Measurements from ENCODE around the gene TMEM131.
"Not testable (repeated sequence)": the region's sequence is repeated elsewhere in the genome, so short reads cannot be mapped to it uniquely, and the experiment has no call there.

The TMEM131 gene

GRCh38 chr2:97831121-97831520 is 164.6 kb downstream of the TMEM131 start:
- TF ChIP-seq CTCF (IDR thresholded peaks at IDR 0.05), result no peak
- peaks cover 0 to 22% (median 5%) of the 10 kb centered on the region in 4 donors for H3K4me1 ChIP-seq
- no peak for DNase-seq
- intact Hi-C loops (cut with DNase I; ENCODE audit: low total_unique reads), result no loop called here
- no peak overlapping the region for H3K4me3 ChIP-seq
- peaks cover under 1 to 3% (median 2%) of the 10 kb centered on the region in 3 donors for H3K36me3 ChIP-seq
- H3K27ac ChIP-seq, result peak overlapping the region; percentile 2 to 49
- H3K9me3 ChIP-seq, result no peaks in the 10 kb centered on the region
- no peaks in the 10 kb centered on the region for H3K27me3 ChIP-seq

- H3K36me3 ChIP-seq; H3K27ac ChIP-seq; H3K27me3 ChIP-seq; intact Hi-C loops (cut with DNase I; ENCODE audit: low total_unique reads); H3K9me3 ChIP-seq; H3K4me3 ChIP-seq; DNase-seq: not testable (repeated sequence)
- peaks cover 0 to 22% (median 5%) of the 10 kb centered on the region in 4 donors for H3K4me1 ChIP-seq
Observed at GRCh38 chr2:97829255-97829654, 166.5 kb downstream of the TMEM131 start.

GRCh38 chr2:97827013-97827412 is 168.7 kb downstream of the TMEM131 start:
- H3K4me3 ChIP-seq; H3K9me3 ChIP-seq; H3K36me3 ChIP-seq; H3K27ac ChIP-seq; DNase-seq; H3K27me3 ChIP-seq; intact Hi-C loops (cut with DNase I; ENCODE audit: low total_unique reads): not testable (repeated sequence)
- peaks cover 0 to 22% (median 5%) of the 10 kb centered on the region in 4 donors for H3K4me1 ChIP-seq

- H3K27ac ChIP-seq; H3K36me3 ChIP-seq; intact Hi-C loops (cut with DNase I; ENCODE audit: low total_unique reads); DNase-seq; H3K4me3 ChIP-seq; H3K9me3 ChIP-seq; H3K27me3 ChIP-seq: not testable (repeated sequence)
- peaks cover 0 to 22% (median 5%) of the 10 kb centered on the region in 4 donors for H3K4me1 ChIP-seq
Observed at GRCh38 chr2:97826266-97826847, 169.4 kb downstream of the TMEM131 start.

- H3K9me3 ChIP-seq; H3K27me3 ChIP-seq; H3K4me1 ChIP-seq; intact Hi-C loops (cut with DNase I; ENCODE audit: low total_unique reads); DNase-seq; H3K4me3 ChIP-seq; H3K27ac ChIP-seq: not testable (repeated sequence)
- H3K36me3 ChIP-seq, result peaks cover 3 to 16% (median 15%) of the 10 kb centered on the region in 3 donors
Observed at GRCh38 chr2:97824011-97824410, 171.7 kb downstream of the TMEM131 start.

- DNase-seq; H3K27me3 ChIP-seq; H3K4me3 ChIP-seq; H3K27ac ChIP-seq; intact Hi-C loops (cut with DNase I; ENCODE audit: low total_unique reads); H3K4me1 ChIP-seq; H3K9me3 ChIP-seq: not testable (repeated sequence)
- peaks cover 4 to 28% (median 23%) of the 10 kb centered on the region in 3 donors for H3K36me3 ChIP-seq
Observed at GRCh38 chr2:97821862-97822261, 173.9 kb downstream of the TMEM131 start.

- DNase-seq, result no peak
- Histone ChIP-seq H3K9me3 (no peaks in the 10 kb centered on the region), H3K27me3 (no peaks in the 10 kb centered on the region), H3K36me3 (peaks cover 6 to 30% (median 29%) of the 10 kb centered on the region in 3 donors), H3K4me3 (no peak overlapping the region), H3K27ac (no peak overlapping the region), H3K4me1 (no peaks in the 10 kb centered on the region)
- intact Hi-C loops (cut with DNase I; ENCODE audit: low total_unique reads), result no loop called here
- no peak for TF ChIP-seq CTCF (IDR thresholded peaks at IDR 0.05)
Observed at GRCh38 chr2:97819754-97820153, 176.0 kb downstream of the TMEM131 start.

GRCh38 chr2:97816411-97816810 is 179.3 kb downstream of the TMEM131 start:
- no peaks in the 10 kb centered on the region for H3K27me3 ChIP-seq
- intact Hi-C loops (cut with DNase I; ENCODE audit: low total_unique reads), result no loop called here
- H3K27ac ChIP-seq, result no peak overlapping the region
- no peak for DNase-seq
- H3K9me3 ChIP-seq, result no peaks in the 10 kb centered on the region
- no peak overlapping the region for H3K4me3 ChIP-seq
- H3K4me1 ChIP-seq, result no peaks in the 10 kb centered on the region
- H3K36me3 ChIP-seq, result peaks cover 28 to 56% (median 54%) of the 10 kb centered on the region in 3 donors
- no peak for TF ChIP-seq CTCF (IDR thresholded peaks at IDR 0.05)

Data from tibial artery (tissue), 4 donors.